ENCODE results near the gene TBK1.

DNA sequence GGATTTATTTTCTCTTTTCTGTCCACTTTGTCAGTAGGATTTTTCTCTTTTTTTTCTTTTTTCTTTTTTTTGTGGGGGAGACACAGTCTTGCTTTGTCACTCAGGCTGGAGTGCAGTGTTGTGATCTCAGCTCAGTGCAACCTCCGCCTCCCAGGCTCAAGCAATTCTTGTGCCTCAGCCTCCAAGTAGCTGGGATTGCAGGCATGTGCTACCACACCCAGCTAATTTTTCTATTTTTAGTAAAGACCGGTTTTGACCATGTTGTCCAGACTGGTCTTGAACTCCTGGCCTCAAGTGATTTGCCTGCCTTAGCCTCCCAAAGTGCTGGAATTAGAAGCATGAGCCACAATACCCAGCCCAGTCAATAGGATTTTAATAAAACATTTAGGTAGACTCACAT lies 21.0 kb upstream of the TBK1 start:
- no peak for TF ChIP-seq CTCF (IDR thresholded peaks at IDR 0.05)
- TF ChIP-seq SIN3A (IDR thresholded peaks at IDR 0.05; ENCODE audit: borderline replicate concordance, insufficient read depth, low read depth, low read length), result no peak
- no peak for TF ChIP-seq TCF7L2 (IDR thresholded peaks at IDR 0.05; ENCODE audit: low read depth, low read length)
- no peak for TF ChIP-seq POLR2AphosphoS5 (IDR thresholded peaks at IDR 0.05; ENCODE audit: low read depth, low read length)
- TF ChIP-seq, protein P1, sequence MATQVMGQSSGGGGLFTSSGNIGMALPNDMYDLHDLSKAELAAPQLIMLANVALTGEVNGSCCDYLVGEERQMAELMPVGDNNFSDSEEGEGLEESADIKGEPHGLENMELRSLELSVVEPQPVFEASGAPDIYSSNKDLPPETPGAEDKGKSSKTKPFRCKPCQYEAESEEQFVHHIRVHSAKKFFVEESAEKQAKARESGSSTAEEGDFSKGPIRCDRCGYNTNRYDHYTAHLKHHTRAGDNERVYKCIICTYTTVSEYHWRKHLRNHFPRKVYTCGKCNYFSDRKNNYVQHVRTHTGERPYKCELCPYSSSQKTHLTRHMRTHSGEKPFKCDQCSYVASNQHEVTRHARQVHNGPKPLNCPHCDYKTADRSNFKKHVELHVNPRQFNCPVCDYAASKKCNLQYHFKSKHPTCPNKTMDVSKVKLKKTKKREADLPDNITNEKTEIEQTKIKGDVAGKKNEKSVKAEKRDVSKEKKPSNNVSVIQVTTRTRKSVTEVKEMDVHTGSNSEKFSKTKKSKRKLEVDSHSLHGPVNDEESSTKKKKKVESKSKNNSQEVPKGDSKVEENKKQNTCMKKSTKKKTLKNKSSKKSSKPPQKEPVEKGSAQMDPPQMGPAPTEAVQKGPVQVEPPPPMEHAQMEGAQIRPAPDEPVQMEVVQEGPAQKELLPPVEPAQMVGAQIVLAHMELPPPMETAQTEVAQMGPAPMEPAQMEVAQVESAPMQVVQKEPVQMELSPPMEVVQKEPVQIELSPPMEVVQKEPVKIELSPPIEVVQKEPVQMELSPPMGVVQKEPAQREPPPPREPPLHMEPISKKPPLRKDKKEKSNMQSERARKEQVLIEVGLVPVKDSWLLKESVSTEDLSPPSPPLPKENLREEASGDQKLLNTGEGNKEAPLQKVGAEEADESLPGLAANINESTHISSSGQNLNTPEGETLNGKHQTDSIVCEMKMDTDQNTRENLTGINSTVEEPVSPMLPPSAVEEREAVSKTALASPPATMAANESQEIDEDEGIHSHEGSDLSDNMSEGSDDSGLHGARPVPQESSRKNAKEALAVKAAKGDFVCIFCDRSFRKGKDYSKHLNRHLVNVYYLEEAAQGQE (IDR thresholded peaks at IDR 0.05; ENCODE audit: insufficient read depth in 1 of 2, low read depth in 2 of 2, low read length in 1 of 2), result no peak

All from Panc1 (cell line).